T follicular helper cell (primary cell): ENCODE measurements around the gene NINL.
"Not testable (repeated sequence)": the region's sequence is repeated elsewhere in the genome, so short reads cannot be mapped to it uniquely, and the experiment has no call there.

Source experiments
- DNase-seq: peaks from one replicate; pipeline ENCODE4 v3.0.0-alpha.2; 2020; ENCODE audit warnings: low read depth

NINL gene

DNA sequence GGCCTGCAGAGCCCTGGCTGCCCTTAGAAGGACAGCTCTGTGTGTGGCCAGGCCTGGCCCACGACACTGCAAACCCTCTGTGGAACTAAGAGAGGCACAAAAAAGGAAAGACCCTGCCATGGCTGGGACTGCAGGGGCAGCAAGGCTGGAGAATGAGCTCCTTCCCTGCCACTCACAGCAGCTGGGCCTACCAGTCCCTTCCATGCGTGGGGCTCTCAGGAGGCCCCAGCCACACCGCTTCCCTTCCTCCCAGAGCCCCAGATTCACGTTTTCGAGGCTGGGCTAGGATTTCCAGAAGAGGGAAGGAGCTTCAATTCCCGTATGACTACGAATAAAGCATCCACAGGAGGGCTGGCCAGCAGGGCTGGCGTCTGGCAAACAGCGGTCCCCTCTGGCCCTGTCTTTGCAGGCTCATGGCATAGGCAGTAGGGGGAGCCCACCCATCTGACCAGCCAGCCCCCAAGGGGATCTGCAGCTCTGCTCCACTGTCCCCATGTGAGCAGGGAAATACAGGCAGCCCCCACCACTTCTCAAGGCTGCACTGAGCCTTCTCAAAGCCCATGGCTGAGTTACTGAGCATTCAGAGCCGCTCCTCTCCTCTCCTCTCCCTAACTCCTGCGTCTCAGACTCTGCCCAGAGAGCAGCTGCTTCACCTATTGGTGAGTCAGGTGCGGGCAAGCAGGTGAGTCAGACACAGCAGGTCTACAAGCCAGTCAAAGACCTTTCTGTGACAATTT lies 53.1 kb downstream of the NINL start:
- DNase-seq: no peak

DNA sequence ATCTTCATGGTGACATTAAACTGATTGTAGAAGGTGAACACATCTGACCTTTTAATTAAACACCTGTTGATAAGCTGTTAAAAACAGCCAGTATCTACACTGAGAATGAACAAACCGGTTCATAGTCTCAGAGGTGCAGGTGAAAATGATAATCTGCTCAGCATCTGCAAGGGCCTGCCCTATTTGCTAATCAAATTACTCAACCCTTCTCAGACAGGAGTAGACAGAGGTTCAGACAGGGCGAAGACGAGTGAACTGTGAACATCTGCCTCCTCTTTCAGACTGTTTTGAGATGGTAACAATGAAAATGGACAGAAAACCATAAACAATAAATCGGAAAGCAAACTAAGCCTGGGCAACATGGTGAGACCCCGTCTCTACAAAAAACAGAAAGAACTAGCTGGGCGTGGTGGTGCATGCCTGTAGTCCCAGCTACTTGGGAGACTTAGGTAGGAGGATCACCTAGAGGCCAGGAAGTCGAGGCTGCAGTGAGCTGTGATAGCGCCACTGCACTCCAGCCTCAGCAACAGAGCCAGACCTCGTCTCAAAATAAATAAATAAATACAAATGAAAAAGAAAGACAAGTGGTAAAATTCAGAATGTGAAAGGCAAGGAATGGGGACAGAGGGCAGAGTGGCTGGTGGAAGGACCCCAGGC lies 55.9 kb downstream of the NINL start:
- no peak for DNase-seq

GRCh38 chr20:25527949-25528348 lies 57.4 kb downstream of the NINL start:
- DNase-seq: no peak

DNA sequence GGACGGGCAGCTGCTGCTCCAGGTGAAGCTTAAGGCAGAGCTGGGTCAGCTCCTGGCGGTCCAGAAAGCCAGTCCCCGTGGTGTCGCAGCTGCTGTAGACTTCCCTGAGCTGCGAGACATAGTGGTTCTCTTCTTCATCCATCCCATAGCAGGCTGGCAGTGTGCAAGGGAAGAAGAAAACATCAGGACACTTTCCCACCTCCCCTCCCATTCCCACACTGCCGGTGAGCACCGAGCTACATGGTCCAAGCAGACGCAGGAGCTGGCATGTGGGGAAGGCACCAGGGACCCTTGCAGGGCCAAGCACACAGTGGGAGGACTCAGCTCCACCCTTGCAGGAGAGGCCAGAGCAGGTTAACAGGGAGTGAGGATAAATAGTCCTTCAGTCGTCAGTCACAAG lies 58.9 kb downstream of the NINL start:
- no peak for DNase-seq

GRCh38 chr20:25525867-25526266 lies 59.5 kb downstream of the NINL start:
- no peak for DNase-seq

GRCh38 chr20:25525295-25525694 lies 60.0 kb downstream of the NINL start:
- no peak for DNase-seq

GRCh38 chr20:25521382-25521781 lies 63.9 kb downstream of the NINL start:
- DNase-seq: no peak

DNA sequence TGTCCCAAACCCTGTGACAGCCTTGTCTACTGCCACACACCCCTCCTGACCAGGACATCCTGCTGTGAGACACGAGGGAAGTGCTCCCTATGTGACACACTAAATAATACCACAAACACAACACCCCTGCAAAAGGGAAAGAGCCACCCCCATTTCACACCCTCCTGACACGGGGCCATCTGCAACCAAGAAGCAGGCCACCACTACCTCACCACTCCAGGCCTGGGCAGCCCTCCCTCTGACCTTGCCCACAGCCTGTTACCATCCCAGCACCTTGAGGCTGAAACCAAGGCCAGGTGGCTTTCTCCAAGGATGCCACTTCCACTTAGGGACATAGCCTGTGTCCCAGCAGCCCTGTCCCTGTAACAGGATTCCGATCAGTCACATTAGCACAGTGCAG lies 68.2 kb downstream of the NINL start:
- no peak for DNase-seq

- no peak for DNase-seq
Observed at GRCh38 chr20:25514747-25515340, 70.5 kb downstream of the NINL start.

- DNase-seq: no peak
Observed at GRCh38 chr20:25514195-25514594, 71.1 kb downstream of the NINL start.

DNA sequence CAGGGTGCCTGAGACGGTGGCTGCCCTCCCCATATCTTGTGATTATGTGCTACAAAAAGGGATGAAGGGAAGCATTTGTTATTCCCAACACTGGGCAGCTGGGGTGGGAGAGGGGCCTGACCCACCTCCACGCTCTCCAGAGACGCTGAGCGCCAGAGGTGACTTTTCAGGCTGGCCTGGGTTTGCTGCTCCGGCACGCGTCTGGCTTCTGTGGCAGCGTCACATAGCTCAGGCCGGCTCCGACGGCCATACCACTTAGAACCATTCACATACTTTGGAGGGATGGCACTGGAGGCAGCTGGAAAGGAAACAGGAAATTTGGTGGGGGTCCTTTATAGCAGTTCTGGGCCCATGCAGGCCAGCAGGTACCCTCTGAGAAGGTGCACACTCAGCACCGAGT lies 72.6 kb downstream of the NINL start:
- DNase-seq: no peak

- no peak for DNase-seq
Observed at GRCh38 chr20:25511183-25511582, 74.1 kb downstream of the NINL start.

DNA sequence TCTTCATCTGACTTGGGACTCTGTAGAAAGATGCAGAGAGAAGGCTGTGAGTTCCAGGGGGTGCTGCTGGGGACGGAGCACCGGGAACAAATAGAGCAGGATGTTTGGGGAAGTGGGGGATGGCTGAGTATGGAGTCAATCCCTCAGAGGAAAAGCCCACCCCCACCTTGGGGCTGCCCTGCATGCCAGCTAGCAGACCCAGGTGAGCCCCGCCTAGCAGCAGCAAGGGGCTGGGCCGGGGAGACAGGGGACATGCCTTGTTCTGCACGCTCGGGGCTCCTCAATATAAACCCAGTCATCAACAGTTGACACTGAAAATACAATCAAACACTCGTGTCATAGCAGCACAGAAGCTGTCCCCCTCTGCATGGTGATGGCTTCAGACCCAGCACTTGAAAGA lies 74.6 kb downstream of the NINL start:
- no peak for DNase-seq

GRCh38 chr20:25510202-25510601 lies 75.1 kb downstream of the NINL start:
- no peak for DNase-seq

DNA sequence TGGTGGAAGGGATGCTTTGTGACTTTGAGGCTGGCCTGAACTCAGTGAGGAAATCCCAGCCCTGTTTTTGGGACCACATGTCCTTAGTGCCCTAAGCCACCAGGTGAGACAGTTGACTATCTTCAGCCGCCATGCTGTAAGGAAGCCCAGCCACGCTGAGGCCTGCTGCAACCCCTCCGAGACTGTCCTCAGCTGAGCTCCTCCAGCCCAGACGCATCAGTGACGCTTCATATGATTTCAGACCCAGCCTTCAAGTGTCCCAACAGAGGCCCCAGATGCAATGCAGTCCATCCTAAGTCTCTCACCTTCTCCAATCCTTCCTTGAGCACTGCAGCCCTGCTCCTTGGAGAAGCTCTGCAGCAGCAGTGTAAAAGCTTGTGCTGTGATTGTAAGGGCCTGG lies 76.2 kb downstream of the NINL start:
- no peak for DNase-seq

- DNase-seq: no peak
Observed at GRCh38 chr20:25508083-25508770, 77.1 kb downstream of the NINL start.

GRCh38 chr20:25507385-25508082 lies 77.8 kb downstream of the NINL start:
- no peak for DNase-seq

- no peak for DNase-seq
Observed at GRCh38 chr20:25504366-25505135, 80.8 kb downstream of the NINL start.

DNA sequence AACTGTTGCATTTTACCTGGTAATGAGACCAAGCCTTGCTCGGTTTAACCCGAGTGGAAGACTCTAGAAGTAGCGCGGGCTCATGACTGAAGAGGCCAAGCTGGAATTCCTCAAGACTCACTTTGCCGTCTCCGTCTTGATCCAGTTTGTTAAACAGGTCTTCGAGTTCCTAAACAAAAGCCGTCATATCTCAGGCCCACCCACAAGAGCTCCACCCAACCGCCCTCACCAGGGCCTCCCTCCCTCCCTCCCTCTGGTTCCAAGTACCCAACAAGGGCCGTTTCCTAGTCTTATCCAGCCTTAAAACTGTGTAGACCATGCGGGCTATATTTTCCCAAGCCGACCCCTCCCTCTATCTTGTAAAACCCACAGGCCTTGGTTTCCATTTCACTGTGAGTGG lies 81.4 kb downstream of the NINL start:
- no peak for DNase-seq

- DNase-seq: not testable (repeated sequence)
Observed at GRCh38 chr20:25503051-25503639, 82.2 kb downstream of the NINL start.

- DNase-seq: no peak
Observed at GRCh38 chr20:25500880-25501351, 84.4 kb downstream of the NINL start.
